Liver (tissue), 3 donors: ENCODE results near the gene PDK2.

ENCODE experiments used
- ATF3 ChIP-seq: IDR thresholded peaks from 2 replicates; pipeline ENCODE4 v1.6.1; 2016; ENCODE audit warnings: antibody characterized with exemption
- CTCF ChIP-seq: fragments of 150-350 bp; IDR thresholded peaks from 2 replicates; pipeline ENCODE4 v1.5.1; 2017; ENCODE audit warnings: improper control_type of control experiment, low read depth, low read length; ENCODE audit not compliant: missing input control
- EGR1 ChIP-seq, 2 donors: IDR thresholded peaks; 2 replicates each; pipeline ENCODE4 v1.6.1; 2016 to 2018; ENCODE audit warnings: antibody characterized with exemption in 2 of 2, low read depth in 2 of 2
- FOXA1 ChIP-seq: IDR thresholded peaks from 2 replicates; pipeline ENCODE4 v1.6.1; 2016; ENCODE audit warnings: antibody characterized with exemption
- GABPA ChIP-seq, 2 donors: IDR thresholded peaks in 1 of 2; conservative IDR thresholded peaks in 1 of 2; 2 replicates each; pipeline ENCODE4 v1.6.1; 2016; ENCODE audit warnings: antibody characterized with exemption in 2 of 2, mild to moderate bottlenecking in 1 of 2, moderate library complexity in 1 of 2
- NR2F2 ChIP-seq: IDR thresholded peaks from 2 replicates; pipeline ENCODE4 v1.6.1; 2016; ENCODE audit warnings: antibody characterized with exemption
- RAD21 ChIP-seq, 2 donors: IDR thresholded peaks; 2 replicates each; pipeline ENCODE4 v1.6.1; 2016; ENCODE audit warnings: antibody characterized with exemption in 2 of 2, mild to moderate bottlenecking in 2 of 2
- REST ChIP-seq: IDR thresholded peaks from 2 replicates; pipeline ENCODE4 v1.6.1; 2016; ENCODE audit warnings: antibody characterized with exemption, mild to moderate bottlenecking
- RXRA ChIP-seq, 2 donors: IDR thresholded peaks; 2 replicates each; pipeline ENCODE4 v1.6.1; 2017 to 2018; ENCODE audit warnings: antibody characterized with exemption in 2 of 2, mild to moderate bottlenecking in 1 of 2
- SP1 ChIP-seq: IDR thresholded peaks from 2 replicates; pipeline ENCODE4 v1.6.1; 2018; ENCODE audit warnings: antibody characterized with exemption, mild to moderate bottlenecking
- TAF1 ChIP-seq: conservative IDR thresholded peaks from 2 replicates; pipeline ENCODE4 v1.6.1; 2016; ENCODE audit warnings: antibody characterized with exemption, mild to moderate bottlenecking
- YY1 ChIP-seq: IDR thresholded peaks from 2 replicates; pipeline ENCODE4 v1.6.1; 2016; ENCODE audit warnings: antibody characterized with exemption, mild to moderate bottlenecking
- ZBTB33 ChIP-seq: IDR thresholded peaks from 2 replicates; pipeline ENCODE4 v1.6.1; 2016; ENCODE audit warnings: antibody characterized with exemption
- TF ChIP-seq, protein P1 (sequence below): IDR thresholded peaks from 2 replicates; pipeline ENCODE4 v1.6.1; 2016; ENCODE audit warnings: antibody characterized with exemption
- donor health status: healthy.
- donor health status: healthy.

DNA sequence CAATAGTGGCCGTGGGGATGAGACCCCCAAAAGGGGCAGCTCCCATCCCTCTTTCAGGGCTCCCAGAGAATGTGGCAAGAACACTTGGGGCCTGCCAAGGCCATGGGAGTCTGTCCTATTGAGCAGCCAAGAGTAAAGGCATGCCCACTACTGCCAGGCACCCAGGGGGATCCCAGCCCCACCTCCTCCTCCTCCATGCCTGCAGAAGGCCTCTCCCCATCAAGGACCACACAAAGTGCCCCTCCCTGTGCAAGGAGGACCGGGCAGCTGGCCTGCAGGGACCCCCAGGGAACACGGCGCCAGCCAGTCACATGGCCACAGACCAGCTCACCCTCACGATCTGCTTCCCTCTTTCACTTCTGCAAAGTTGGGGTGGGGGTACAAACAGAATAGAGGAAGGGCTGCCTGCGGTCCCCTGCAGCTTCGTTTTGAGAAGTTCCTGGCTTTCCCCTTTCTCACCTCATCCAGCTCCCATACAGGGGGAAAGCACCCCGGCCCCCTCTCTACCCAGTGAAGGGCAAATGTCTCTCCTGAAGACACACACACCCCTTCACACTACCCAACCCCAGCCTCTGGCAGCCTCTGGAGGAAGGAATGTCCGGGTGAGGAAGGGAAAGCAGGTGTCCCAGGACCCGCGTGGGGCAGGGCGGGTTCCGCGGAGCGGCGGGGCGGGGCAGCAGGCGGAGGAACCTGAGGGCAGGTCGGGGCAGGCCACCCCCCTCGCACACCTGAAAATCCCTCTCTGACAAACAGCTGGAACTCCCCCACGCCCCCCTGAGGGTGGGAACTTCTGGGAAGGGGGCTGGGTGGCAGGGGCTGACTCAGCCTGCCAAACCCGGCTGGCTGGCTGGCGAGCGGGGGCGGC, 53.3 kb downstream of the PDK2 start:
- no peak for TF ChIP-seq TAF1
- no peak for TF ChIP-seq CTCF
- no peak for TF ChIP-seq SP1
- TF ChIP-seq ZBTB33, result no peak
- no peak for TF ChIP-seq ATF3
- TF ChIP-seq GABPA (IDR thresholded peaks at IDR 0.05 in 1 of 2, conservative IDR thresholded peaks at IDR 0.05 in 1 of 2), result no peak
- TF ChIP-seq EGR1 (IDR thresholded peaks at IDR 0.05; ENCODE audit: low read depth in 2 of 2), result no peak
- TF ChIP-seq, protein P1, sequence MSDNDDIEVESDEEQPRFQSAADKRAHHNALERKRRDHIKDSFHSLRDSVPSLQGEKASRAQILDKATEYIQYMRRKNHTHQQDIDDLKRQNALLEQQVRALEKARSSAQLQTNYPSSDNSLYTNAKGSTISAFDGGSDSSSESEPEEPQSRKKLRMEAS, result no peak
- no peak for TF ChIP-seq YY1
- TF ChIP-seq FOXA1, result no peak
- no peak for TF ChIP-seq RXRA (IDR thresholded peaks at IDR 0.05)
- no peak for TF ChIP-seq RAD21 (IDR thresholded peaks at IDR 0.05)
- TF ChIP-seq REST, result no peak
- TF ChIP-seq NR2F2, result no peak
